ENCODE measurements around the gene MICU2.

- TF ChIP-seq POLR2A (IDR thresholded peaks at IDR 0.05; ENCODE audit: low read depth, low read length) (no peak), POLR2AphosphoS5 (IDR thresholded peaks at IDR 0.05; ENCODE audit: low read length) (no peak), CHD2 (IDR thresholded peaks at IDR 0.05; ENCODE audit: borderline replicate concordance, low read depth, low read length) (no peak)
These were observed 128.9 kb downstream of the MICU2 start for GRCh38 chr13:21475115-21475514.

All from GM12878 (cell line).